GM13976 (cell line): ENCODE data around the gene ARHGEF2.

Source experiments
- DNase-seq: peaks from one replicate; pipeline ENCODE4 v3.0.0; 2012; ENCODE audit warnings: low spot score
- in situ Hi-C: fragments of 300-500 bp; cut with MboI; formaldehyde crosslinking; loops from one replicate; pipeline ENCODE4 v1.12.0; 2022; ENCODE audit warnings: low sequenced_read_pairs, mixed read lengths, inconsistent platforms; ENCODE audit not compliant: unreplicated experiment
- TF ChIP-seq, protein P1 (sequence below): IDR thresholded peaks from 2 replicates; pipeline ENCODE4 v1.5.1; 2012; ENCODE audit warnings: borderline replicate concordance, mild to moderate bottlenecking; ENCODE audit not compliant: insufficient read depth; ENCODE audit errors: extremely low read depth, missing control alignments, control extremely low read depth

ARHGEF2 gene

GRCh38 chr1:155952505-155952890 lies 25.8 kb downstream of the ARHGEF2 start:
- TF ChIP-seq, protein P1, sequence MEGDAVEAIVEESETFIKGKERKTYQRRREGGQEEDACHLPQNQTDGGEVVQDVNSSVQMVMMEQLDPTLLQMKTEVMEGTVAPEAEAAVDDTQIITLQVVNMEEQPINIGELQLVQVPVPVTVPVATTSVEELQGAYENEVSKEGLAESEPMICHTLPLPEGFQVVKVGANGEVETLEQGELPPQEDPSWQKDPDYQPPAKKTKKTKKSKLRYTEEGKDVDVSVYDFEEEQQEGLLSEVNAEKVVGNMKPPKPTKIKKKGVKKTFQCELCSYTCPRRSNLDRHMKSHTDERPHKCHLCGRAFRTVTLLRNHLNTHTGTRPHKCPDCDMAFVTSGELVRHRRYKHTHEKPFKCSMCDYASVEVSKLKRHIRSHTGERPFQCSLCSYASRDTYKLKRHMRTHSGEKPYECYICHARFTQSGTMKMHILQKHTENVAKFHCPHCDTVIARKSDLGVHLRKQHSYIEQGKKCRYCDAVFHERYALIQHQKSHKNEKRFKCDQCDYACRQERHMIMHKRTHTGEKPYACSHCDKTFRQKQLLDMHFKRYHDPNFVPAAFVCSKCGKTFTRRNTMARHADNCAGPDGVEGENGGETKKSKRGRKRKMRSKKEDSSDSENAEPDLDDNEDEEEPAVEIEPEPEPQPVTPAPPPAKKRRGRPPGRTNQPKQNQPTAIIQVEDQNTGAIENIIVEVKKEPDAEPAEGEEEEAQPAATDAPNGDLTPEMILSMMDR, result no peak
- in situ Hi-C loops, result no loop called here
- no peak for DNase-seq

DNA sequence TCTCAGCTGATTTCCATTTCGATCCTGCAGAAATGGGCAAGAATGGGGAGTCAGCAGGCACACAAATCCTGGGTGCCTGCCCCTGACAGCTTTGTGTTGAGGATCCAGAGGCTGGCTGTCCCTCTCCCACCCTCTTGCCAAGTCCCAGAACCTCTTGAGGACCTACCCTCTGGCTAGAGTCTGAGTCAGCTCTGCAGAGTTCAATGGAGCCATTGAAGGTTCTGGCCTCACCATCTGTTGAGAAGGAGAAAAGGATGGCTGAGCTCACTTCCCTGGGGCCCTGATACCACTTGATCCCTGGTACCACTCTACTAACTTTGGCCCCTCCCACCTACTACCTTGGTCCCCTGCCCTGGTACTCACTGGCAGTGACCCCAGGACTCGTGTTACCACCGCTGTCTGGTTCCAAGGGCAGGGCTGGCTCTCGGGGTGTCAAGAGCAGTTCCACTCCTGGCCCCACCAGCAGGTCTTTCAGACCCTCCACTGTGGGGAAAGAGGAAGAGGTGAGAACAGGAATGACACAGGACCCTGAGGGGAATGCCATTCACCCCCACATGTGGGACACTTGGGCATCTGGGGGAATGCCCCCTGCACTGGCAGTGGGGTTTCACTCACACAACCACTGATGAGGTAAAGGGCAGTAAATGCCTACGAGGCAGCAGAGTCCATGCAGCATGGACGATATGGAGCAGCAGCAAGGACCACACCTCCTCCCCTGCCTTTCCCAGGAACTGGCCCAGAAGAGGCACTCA lies 26.4 kb downstream of the ARHGEF2 start:
- in situ Hi-C loops, result no loop called here
- TF ChIP-seq, protein P1, result no peak

GRCh38 chr1:155950829-155951228 lies 27.5 kb downstream of the ARHGEF2 start:
- in situ Hi-C loops, result no loop called here
- TF ChIP-seq, protein P1, result no peak
- no peak for DNase-seq

More for the DNA sequence above, 26.4 kb downstream of the ARHGEF2 start:
- DNase-seq, result no peak

DNA sequence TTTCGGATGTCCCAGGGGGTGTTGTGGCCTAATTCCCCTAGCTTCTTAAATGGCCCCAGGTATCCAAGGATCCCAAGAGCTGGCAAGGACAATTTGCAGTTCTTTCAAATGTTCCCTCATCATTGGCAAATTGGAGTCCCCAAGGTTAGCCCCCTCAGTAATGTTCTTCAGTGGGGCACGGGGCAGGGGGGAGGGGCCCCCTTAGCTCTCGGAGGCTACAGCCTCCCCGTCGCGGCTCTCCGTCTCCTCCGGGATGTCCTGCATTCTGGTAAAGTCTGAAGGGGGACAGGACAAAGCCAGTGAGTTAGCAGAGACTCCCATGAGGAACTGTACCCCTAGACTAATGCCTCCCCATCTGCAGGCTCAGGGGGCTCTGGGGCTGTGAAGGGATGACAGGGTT lies 30.6 kb downstream of the ARHGEF2 start:
- DNase-seq, result no peak
- TF ChIP-seq, protein P1, result no peak
- in situ Hi-C loops, result no loop called here

GRCh38 chr1:155947292-155947691 lies 31.1 kb downstream of the ARHGEF2 start:
- in situ Hi-C loops, result no loop called here
- no peak for DNase-seq
- TF ChIP-seq, protein P1, result no peak

DNA sequence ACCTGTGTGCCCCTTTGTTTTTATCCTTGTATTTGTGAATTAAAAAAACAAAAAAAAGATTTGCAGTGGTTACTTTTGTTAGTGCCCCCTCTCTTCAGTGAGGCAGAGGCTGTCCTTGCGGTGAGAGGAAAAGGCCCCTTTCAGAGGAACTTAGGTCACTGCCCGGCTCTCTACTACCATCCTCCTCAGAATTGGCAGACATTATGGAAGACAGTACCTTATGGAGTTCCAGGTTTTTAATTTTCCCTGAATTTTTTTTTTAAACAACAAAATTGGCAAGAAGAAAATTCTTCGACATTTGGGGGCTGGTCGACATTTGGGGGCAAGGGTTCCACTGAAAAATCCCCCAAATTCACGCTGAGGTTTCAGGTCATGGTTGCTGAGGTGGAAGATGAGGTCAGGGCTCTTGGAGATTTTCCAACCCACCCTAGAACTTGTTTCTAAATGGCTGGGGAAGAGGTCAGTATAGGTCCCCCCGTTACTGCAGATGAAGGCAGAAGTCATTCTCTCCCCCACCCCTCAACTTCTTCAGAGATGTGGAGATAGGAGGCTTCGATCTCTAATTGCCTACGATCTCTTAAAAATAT lies 31.6 kb downstream of the ARHGEF2 start:
- in situ Hi-C loops, result no loop called here
- TF ChIP-seq, protein P1, result no peak
- no peak for DNase-seq
